Mucosa of rectum (tissue), 2 donors: ENCODE data around the gene ZFAND4.

Experiments
- H3K27ac ChIP-seq, 2 donors: one replicate each; pipeline ENCODE4 v1.7.0; 2013; ENCODE audit warnings: inconsistent platforms in 2 of 2, low read depth in 2 of 2, low read length in 2 of 2
- H3K27me3 ChIP-seq, 2 donors: one replicate each; pipeline ENCODE4 v1.7.0; 2013; ENCODE audit warnings: low read length in 2 of 2; ENCODE audit not compliant: control insufficient read depth in 2 of 2, insufficient read depth in 2 of 2
- H3K36me3 ChIP-seq, 2 donors: one replicate each; pipeline ENCODE4 v1.7.0; 2013; ENCODE audit warnings: low read length in 2 of 2; ENCODE audit not compliant: control insufficient read depth in 2 of 2, insufficient read depth in 2 of 2
- H3K4me1 ChIP-seq, 2 donors: one replicate each; pipeline ENCODE4 v1.7.0; 2013; ENCODE audit warnings: low read length in 2 of 2, mild to moderate bottlenecking in 1 of 2; ENCODE audit not compliant: control insufficient read depth in 2 of 2, insufficient read depth in 2 of 2
- H3K4me3 ChIP-seq, 2 donors: one replicate each; pipeline ENCODE4 v1.7.0; 2013; ENCODE audit warnings: low read length in 2 of 2
- H3K9ac ChIP-seq, 2 donors: one replicate each; pipeline ENCODE4 v1.7.0; 2013; ENCODE audit warnings: low read length in 2 of 2, low read depth in 1 of 2, mild to moderate bottlenecking in 1 of 2
- H3K9me3 ChIP-seq, 2 donors: one replicate each; pipeline ENCODE4 v1.7.0; 2013; ENCODE audit warnings: low read length in 2 of 2; ENCODE audit not compliant: control insufficient read depth in 2 of 2
- donor health status: healthy.
- donor health status: Normal muscosa, but diverticular disease.

ZFAND4 gene

DNA sequence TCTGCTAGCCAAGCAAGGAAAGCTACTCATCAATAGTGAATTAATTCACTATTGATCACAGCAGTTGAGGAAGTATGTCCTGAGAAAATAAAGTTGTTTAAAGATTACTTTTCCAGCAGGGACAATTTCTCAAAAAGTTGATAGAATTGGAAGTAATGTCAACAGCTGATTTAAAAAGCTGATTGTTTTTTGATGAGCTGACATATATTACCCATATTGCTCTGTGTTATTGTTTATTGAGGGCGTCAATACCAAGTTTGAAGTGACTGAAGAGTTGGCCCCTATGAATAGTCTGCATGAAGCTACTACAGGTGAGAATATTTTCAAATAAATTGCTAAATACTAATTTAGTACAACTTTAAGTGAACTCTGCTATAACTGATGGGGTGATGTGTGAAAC lies 28.0 kb downstream of the ZFAND4 start:
- no peaks in the 10 kb centered on the region for H3K27me3 ChIP-seq
- H3K4me1 ChIP-seq: no peaks in the 10 kb centered on the region
- no peak overlapping the region for H3K27ac ChIP-seq
- peaks cover 11% of the 10 kb centered on the region in 2 donors for H3K36me3 ChIP-seq
- no peak overlapping the region for H3K9ac ChIP-seq
- H3K9me3 ChIP-seq: no peaks in the 10 kb centered on the region
- H3K4me3 ChIP-seq: no peak overlapping the region

- Histone ChIP-seq H3K9me3 (no peaks in the 10 kb centered on the region), H3K36me3 (peaks cover 3 to 4% of the 10 kb centered on the region in 2 donors), H3K4me1 (no peaks in the 10 kb centered on the region), H3K9ac (no peak overlapping the region), H3K4me3 (no peak overlapping the region), H3K27me3 (no peaks in the 10 kb centered on the region), H3K27ac (no peak overlapping the region)
These were observed 31.6 kb downstream of the ZFAND4 start for GRCh38 chr10:45640941-45641340.

DNA sequence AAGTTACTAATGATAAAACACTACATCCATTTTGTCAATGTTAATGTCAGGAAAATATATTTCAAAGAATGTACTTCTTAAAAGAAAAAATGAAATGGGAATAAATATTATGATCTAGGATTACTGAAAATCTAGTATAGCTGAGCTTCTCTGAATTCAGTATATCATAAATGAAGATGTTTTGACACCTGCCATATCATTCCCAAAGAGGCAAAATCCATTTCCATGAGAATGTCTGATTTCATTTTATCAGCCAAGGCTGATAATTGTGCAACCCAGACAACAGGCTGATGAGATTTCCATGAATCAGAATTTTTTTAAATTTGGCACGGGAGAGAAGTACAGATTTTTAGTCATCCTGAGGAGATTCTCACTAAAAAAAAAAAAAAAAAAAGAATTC lies 32.5 kb downstream of the ZFAND4 start:
- Histone ChIP-seq H3K36me3 (peaks cover 2 to 4% of the 10 kb centered on the region in 2 donors), H3K9ac (no peak overlapping the region)

DNA sequence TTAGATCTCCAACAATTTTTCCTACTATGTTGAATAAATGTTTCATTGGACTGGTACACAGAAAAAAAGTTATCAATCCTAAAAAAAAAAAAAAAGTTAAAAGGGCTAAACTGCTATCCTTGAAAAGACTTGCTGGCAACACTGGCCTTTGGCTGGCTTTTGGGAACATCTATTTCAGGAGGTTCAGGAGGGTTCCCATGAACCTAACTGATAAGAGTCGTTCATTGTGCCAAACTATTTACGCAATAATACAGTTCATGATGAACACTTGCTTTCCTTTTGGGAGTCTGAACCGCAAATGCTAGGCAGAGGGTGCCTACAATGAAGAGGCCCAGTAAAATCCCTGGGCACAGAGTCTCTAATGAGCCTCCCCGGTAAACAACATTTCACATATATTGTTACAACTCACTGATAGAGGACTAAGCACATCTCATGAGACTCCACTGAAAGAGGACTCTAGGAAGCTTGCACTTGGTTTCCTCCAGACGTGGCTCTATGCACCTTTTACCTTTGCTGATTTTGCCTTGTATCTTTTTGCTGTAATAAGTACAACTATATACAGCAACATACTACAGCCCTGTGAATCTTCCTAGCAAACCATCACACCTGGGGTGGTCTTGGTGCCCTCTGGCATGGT lies 45.0 kb downstream of the ZFAND4 start:
- H3K4me1 ChIP-seq: no peaks in the 10 kb centered on the region
- H3K9ac ChIP-seq: no peak overlapping the region
- no peaks in the 10 kb centered on the region for H3K27me3 ChIP-seq
- no peaks in the 10 kb centered on the region for H3K9me3 ChIP-seq
- peaks cover 7 to 8% of the 10 kb centered on the region in 2 donors for H3K36me3 ChIP-seq
- no peak overlapping the region for H3K27ac ChIP-seq
- H3K4me3 ChIP-seq: no peak overlapping the region

More for the DNA sequence above, 32.5 kb downstream of the ZFAND4 start:
- Histone ChIP-seq H3K4me3 (no peak overlapping the region), H3K4me1 (no peaks in the 10 kb centered on the region), H3K9me3 (no peaks in the 10 kb centered on the region), H3K27ac (no peak overlapping the region), H3K27me3 (no peaks in the 10 kb centered on the region)

- Histone ChIP-seq H3K27ac (no peak overlapping the region), H3K36me3 (peaks cover 8 to 9% of the 10 kb centered on the region in 2 donors), H3K27me3 (no peaks in the 10 kb centered on the region), H3K9ac (no peak overlapping the region), H3K4me1 (no peaks in the 10 kb centered on the region), H3K4me3 (no peak overlapping the region), H3K9me3 (no peaks in the 10 kb centered on the region)
These were observed 46.7 kb downstream of the ZFAND4 start for GRCh38 chr10:45625879-45626278.

- H3K4me3 ChIP-seq: no peak overlapping the region
- H3K4me1 ChIP-seq: no peaks in the 10 kb centered on the region
- H3K27ac ChIP-seq: no peak overlapping the region
- no peak overlapping the region for H3K9ac ChIP-seq
- peaks cover 8 to 9% of the 10 kb centered on the region in 2 donors for H3K36me3 ChIP-seq
- H3K27me3 ChIP-seq: no peaks in the 10 kb centered on the region
- no peaks in the 10 kb centered on the region for H3K9me3 ChIP-seq
These were observed 47.8 kb downstream of the ZFAND4 start for GRCh38 chr10:45624724-45625123.

- Histone ChIP-seq H3K9me3 (no peaks in the 10 kb centered on the region), H3K9ac (no peak overlapping the region), H3K27ac (no peak overlapping the region), H3K4me3 (no peak overlapping the region), H3K36me3 (peaks cover 3 to 6% of the 10 kb centered on the region in 2 donors), H3K27me3 (no peaks in the 10 kb centered on the region), H3K4me1 (no peaks in the 10 kb centered on the region)
These were observed 57.7 kb downstream of the ZFAND4 start for GRCh38 chr10:45614869-45615268.

GRCh38 chr10:45612741-45613140 lies 59.8 kb downstream of the ZFAND4 start:
- Histone ChIP-seq H3K4me1 (no peaks in the 10 kb centered on the region), H3K36me3 (peaks cover 3 to 6% of the 10 kb centered on the region in 2 donors), H3K9me3 (no peaks in the 10 kb centered on the region), H3K4me3 (no peak overlapping the region), H3K9ac (no peak overlapping the region), H3K27ac (no peak overlapping the region), H3K27me3 (no peaks in the 10 kb centered on the region)

- peaks cover 3 to 6% of the 10 kb centered on the region in 2 donors for H3K36me3 ChIP-seq
- H3K27ac ChIP-seq: no peak overlapping the region
- no peak overlapping the region for H3K9ac ChIP-seq
- H3K27me3 ChIP-seq: no peaks in the 10 kb centered on the region
- H3K4me3 ChIP-seq: no peak overlapping the region
- H3K9me3 ChIP-seq: no peaks in the 10 kb centered on the region
- H3K4me1 ChIP-seq: no peaks in the 10 kb centered on the region
These were observed 64.5 kb downstream of the ZFAND4 start for GRCh38 chr10:45608052-45608451.

DNA sequence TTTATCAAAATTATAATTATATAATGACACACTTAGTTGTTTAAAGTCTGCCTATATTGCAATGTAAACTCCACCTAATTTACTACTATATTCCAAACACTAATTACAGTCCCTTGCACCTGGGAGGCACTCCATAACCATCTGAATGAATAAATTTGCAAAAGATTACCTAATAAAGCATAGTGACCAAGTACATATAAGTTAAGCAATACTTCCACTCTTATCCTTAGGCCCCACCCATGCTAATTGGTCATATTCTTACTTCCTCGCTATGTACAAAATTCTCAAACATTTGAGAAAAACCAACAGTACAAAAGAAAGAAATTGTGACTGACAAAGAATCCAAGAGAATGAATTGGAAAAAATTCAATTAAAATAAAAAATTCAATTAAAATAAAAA lies 65.3 kb downstream of the ZFAND4 start:
- H3K27me3 ChIP-seq: no peaks in the 10 kb centered on the region

More for the DNA sequence above, 65.3 kb downstream of the ZFAND4 start:
- H3K36me3 ChIP-seq: peaks cover 0 to 1% of the 10 kb centered on the region in 2 donors
- H3K9me3 ChIP-seq: no peaks in the 10 kb centered on the region
- no peak overlapping the region for H3K9ac ChIP-seq
- H3K4me3 ChIP-seq: no peak overlapping the region
- no peaks in the 10 kb centered on the region for H3K4me1 ChIP-seq
- H3K27ac ChIP-seq: no peak overlapping the region
